ENCODE results near the gene ZFAND4.
"Not testable (repeated sequence)": the region's sequence is repeated elsewhere in the genome, so short reads cannot be mapped to it uniquely, and the experiment has no call there.

- TF ChIP-seq POLR2A (IDR thresholded peaks at IDR 0.05) = not testable (repeated sequence)
- TF ChIP-seq, protein P1, sequence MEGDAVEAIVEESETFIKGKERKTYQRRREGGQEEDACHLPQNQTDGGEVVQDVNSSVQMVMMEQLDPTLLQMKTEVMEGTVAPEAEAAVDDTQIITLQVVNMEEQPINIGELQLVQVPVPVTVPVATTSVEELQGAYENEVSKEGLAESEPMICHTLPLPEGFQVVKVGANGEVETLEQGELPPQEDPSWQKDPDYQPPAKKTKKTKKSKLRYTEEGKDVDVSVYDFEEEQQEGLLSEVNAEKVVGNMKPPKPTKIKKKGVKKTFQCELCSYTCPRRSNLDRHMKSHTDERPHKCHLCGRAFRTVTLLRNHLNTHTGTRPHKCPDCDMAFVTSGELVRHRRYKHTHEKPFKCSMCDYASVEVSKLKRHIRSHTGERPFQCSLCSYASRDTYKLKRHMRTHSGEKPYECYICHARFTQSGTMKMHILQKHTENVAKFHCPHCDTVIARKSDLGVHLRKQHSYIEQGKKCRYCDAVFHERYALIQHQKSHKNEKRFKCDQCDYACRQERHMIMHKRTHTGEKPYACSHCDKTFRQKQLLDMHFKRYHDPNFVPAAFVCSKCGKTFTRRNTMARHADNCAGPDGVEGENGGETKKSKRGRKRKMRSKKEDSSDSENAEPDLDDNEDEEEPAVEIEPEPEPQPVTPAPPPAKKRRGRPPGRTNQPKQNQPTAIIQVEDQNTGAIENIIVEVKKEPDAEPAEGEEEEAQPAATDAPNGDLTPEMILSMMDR (IDR thresholded peaks at IDR 0.05) = not testable (repeated sequence)
These were observed 97.4 kb downstream of the ZFAND4 start for GRCh38 chr10:45575032-45575761.
